BLaER1 treated with 17β-estradiol and CSF1 and Interleukin-3, amounts not matched to agents 10 nM and 100 nM (cell line): ENCODE measurements around the gene FGFR2.
A peak's percentile ranks its signal among the peaks of the same experiment; 100 is the strongest.

Experiments used
- H3K27ac ChIP-seq, 11 experiments: shearing (Covaris generic); formaldehyde crosslinking; 2 replicates each; pipeline ENCODE4 v1.8.1; 2022
- H3K27me3 ChIP-seq, 11 experiments: shearing (Covaris generic); formaldehyde crosslinking; 2 replicates each; pipeline ENCODE4 v1.8.1; 2022
- H3K36me3 ChIP-seq, 11 experiments: shearing (Covaris generic); formaldehyde crosslinking; 2 replicates each; pipeline ENCODE4 v1.8.1; 2022
- H3K4me1 ChIP-seq, 10 experiments: shearing (Covaris generic); formaldehyde crosslinking; 2 replicates each; pipeline ENCODE4 v1.8.1; 2022
- H3K4me2 ChIP-seq, 11 experiments: shearing (Covaris generic); formaldehyde crosslinking; 2 replicates each; pipeline ENCODE4 v1.8.1; 2022
- H3K4me3 ChIP-seq, 10 experiments: shearing (Covaris generic); formaldehyde crosslinking; 2 replicates each; pipeline ENCODE4 v1.8.1; 2022
- H3K9ac ChIP-seq, 11 experiments: shearing (Covaris generic); formaldehyde crosslinking; 2 replicates each; pipeline ENCODE4 v1.8.1; 2022
- H3K9me3 ChIP-seq, 11 experiments: shearing (Covaris generic); formaldehyde crosslinking; replicated peaks in 1 of 11; 2 replicates each; pipeline ENCODE4 v1.8.1; 2022
- H4K20me1 ChIP-seq, 11 experiments: shearing (Covaris generic); formaldehyde crosslinking; 2 replicates each; pipeline ENCODE4 v1.8.1; 2022
- Cebpa-rat ChIP-seq, 11 experiments: shearing (Covaris generic); IDR thresholded peaks; 2 replicates each; pipeline ENCODE4 v1.8.1; 2022

FGFR2 gene

DNA sequence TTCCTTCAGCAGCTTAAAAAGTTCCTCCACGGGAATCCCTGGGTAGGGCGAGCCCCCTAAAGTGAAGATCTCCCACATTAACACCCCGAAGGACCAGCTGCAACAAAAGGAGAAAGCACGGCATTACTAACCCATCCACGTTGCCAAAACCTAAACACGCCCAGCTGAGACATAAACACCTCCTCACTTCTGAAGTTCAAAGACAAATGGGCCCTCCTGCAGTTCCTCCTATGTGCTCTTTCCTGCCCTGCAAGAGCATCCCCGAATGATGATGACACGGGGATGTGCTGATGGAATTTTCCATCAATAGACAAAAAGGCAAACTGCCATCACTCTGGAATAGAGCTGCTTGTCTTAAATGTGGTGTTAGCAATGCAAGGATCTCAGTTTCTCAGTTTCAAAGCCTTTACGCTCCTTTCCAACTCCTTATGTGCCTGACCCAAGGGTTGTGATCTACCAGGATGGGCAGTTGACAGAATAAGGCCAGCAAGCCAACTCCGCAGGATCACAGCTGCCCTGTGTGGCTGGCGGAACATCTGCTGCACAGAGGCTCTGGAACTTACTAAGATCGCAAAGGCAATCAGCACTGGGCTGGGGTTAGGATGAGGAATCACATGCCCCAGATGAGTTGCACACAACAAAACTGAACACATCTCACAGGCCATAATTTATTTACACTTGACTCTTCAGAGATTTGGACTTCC is 112.7 kb downstream of the FGFR2 start:
- no peaks in the 10 kb centered on the region for H3K27me3 ChIP-seq
- peaks cover 0 to 8% (median 8%) of the 10 kb centered on the region in 10 experiments; a peak in 13 of 20 replicates for H3K4me1 ChIP-seq
- H3K9ac ChIP-seq: no peak overlapping the region
- no peak for TF ChIP-seq Cebpa-rat (IDR thresholded peaks at IDR 0.05)
- H3K4me2 ChIP-seq: no peak overlapping the region
- no peaks in the 10 kb centered on the region for H4K20me1 ChIP-seq
- no peaks in the 10 kb centered on the region for H3K36me3 ChIP-seq
- no peaks in the 10 kb centered on the region for H3K9me3 ChIP-seq
- H3K4me3 ChIP-seq: no peak overlapping the region
- no peak overlapping the region for H3K27ac ChIP-seq

- no peaks in the 10 kb centered on the region for H3K36me3 ChIP-seq
- peaks cover 0 to 10% (median 8%) of the 10 kb centered on the region in 10 experiments; a peak in 13 of 20 replicates for H3K4me1 ChIP-seq
- no peak overlapping the region for H3K4me2 ChIP-seq
- H3K4me3 ChIP-seq: no peak overlapping the region
- no peak overlapping the region for H3K27ac ChIP-seq
- H3K27me3 ChIP-seq: no peaks in the 10 kb centered on the region
- no peak for TF ChIP-seq Cebpa-rat (IDR thresholded peaks at IDR 0.05)
- H3K9ac ChIP-seq: no peak overlapping the region
- H3K9me3 ChIP-seq: no peaks in the 10 kb centered on the region
- H4K20me1 ChIP-seq: no peaks in the 10 kb centered on the region
Measured at GRCh38 chr10:121484816-121485215, 113.4 kb downstream of the FGFR2 start.

DNA sequence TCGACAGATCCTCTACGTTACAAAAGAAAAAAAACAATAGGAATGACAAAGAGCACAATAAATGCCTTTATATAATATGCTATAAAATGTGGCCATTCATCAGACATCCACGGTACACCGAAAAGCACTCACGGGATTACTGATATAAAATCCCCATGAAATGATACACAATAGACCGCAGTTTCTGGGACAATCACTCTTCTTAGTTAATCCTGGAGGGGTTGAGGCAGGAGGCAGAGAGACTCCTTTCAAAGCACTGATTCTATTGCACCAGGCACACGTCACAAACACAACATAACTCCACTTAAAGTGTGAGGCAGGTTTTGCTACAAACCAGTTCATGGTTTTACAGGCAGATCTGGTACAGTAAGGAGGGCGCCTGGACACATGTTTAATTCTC is 113.8 kb downstream of the FGFR2 start:
- Histone ChIP-seq H3K27ac (no peak overlapping the region), H3K9me3 (no peaks in the 10 kb centered on the region), H3K9ac (no peak overlapping the region), H3K27me3 (no peaks in the 10 kb centered on the region), H3K4me2 (no peak overlapping the region), H3K4me3 (no peak overlapping the region), H4K20me1 (no peaks in the 10 kb centered on the region), H3K36me3 (no peaks in the 10 kb centered on the region), H3K4me1 (peaks cover 0 to 10% (median 8%) of the 10 kb centered on the region in 10 experiments; a peak in 13 of 20 replicates)
- no peak for TF ChIP-seq Cebpa-rat (IDR thresholded peaks at IDR 0.05)

- Histone ChIP-seq H3K4me1 (peaks cover 0 to 14% (median 9%) of the 10 kb centered on the region in 10 experiments; a peak in 14 of 20 replicates), H3K27me3 (no peaks in the 10 kb centered on the region), H3K27ac (no peak overlapping the region), H3K36me3 (no peaks in the 10 kb centered on the region), H3K4me3 (no peak overlapping the region), H3K9me3 (no peaks in the 10 kb centered on the region), H3K4me2 (peak overlapping the region in 10 of 11 experiments; percentile 4 to 46 (median 32); a peak in 13 of 22 replicates), H3K9ac (no peak overlapping the region), H4K20me1 (no peaks in the 10 kb centered on the region)
- TF ChIP-seq Cebpa-rat (IDR thresholded peaks at IDR 0.05): no peak
Measured at GRCh38 chr10:121481180-121481579, 117.1 kb downstream of the FGFR2 start.

GRCh38 chr10:121478556-121478955 is 119.7 kb downstream of the FGFR2 start:
- H3K27me3 ChIP-seq: no peaks in the 10 kb centered on the region
- no peak overlapping the region for H3K27ac ChIP-seq
- no peaks in the 10 kb centered on the region for H3K9me3 ChIP-seq
- no peak for TF ChIP-seq Cebpa-rat (IDR thresholded peaks at IDR 0.05)
- H4K20me1 ChIP-seq: no peaks in the 10 kb centered on the region
- H3K4me1 ChIP-seq: peaks cover 0 to 16% (median 9%) of the 10 kb centered on the region in 10 experiments; a peak in 14 of 20 replicates
- no peak overlapping the region for H3K4me3 ChIP-seq
- no peak overlapping the region for H3K4me2 ChIP-seq
- no peak overlapping the region for H3K9ac ChIP-seq
- no peaks in the 10 kb centered on the region for H3K36me3 ChIP-seq

DNA sequence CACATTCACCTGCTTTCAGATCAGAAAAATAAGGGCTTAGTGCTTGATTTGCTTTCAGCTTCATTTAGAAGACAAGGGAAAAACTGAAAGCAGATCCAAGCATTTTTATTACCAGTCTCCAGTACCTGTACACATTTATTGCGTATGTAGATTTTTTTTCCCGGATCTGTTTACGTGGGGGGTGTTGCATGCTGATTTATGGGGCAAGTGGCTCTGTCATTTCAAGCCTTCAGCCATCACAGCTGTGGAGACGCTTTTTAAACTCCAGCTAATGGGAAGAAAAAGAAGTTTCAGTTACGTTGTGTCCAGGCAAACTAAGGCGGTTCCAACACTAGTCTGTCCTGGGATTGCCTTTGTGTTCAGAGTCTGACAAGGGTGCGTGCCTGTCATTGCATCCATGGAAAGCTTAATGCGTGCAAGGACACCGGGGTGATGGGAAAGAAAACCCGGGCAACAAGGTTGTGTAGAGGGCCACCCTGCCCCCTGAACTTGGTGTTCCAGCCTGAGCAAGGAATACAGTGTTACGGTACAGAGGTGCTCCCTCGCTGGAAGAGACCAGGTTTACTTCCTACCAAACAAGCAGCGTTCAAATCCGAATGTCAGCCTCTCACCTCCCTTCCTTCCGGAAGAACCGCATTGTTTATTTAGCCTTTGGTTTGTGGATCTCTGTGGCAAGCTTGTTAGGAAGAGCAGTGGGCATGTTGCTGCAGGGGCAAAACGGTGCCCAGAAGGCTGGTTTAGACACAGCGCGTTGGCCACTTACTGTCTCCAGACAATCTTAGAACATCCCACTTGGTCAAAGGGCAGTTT is 128.2 kb downstream of the FGFR2 start:
- no peak for TF ChIP-seq Cebpa-rat (IDR thresholded peaks at IDR 0.05)
- Histone ChIP-seq H3K4me3 (no peak overlapping the region), H3K9me3 (no peaks in the 10 kb centered on the region), H3K27ac (no peak overlapping the region), H3K9ac (no peak overlapping the region), H3K36me3 (no peaks in the 10 kb centered on the region), H3K4me1 (no peaks in the 10 kb centered on the region), H3K4me2 (no peak overlapping the region), H4K20me1 (no peaks in the 10 kb centered on the region), H3K27me3 (no peaks in the 10 kb centered on the region)

DNA sequence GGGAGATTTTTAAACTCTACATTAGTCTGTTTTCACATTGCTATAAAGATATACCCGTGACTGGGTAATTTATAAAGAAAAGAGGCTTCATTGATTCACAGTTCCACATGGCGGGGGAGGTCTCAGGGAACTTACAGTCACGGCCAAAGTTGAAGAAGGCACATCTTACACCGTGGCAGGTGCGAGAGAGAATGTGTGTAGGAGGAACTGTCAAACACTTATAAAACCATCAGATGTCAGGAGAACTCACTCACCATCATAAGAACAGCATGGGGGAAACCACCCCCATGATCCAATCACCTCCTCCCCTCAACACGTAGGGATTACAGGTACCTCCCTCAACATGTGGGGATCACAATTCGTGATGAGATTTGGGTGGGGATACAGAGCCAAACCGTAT is 129.5 kb downstream of the FGFR2 start:
- H3K27ac ChIP-seq: no peak overlapping the region
- no peaks in the 10 kb centered on the region for H3K4me1 ChIP-seq
- no peak overlapping the region for H3K9ac ChIP-seq
- no peak for TF ChIP-seq Cebpa-rat (IDR thresholded peaks at IDR 0.05)
- H3K9me3 ChIP-seq: no peaks in the 10 kb centered on the region
- no peak overlapping the region for H3K4me2 ChIP-seq
- H3K36me3 ChIP-seq: no peaks in the 10 kb centered on the region
- no peak overlapping the region for H3K4me3 ChIP-seq
- H3K27me3 ChIP-seq: no peaks in the 10 kb centered on the region
- no peaks in the 10 kb centered on the region for H4K20me1 ChIP-seq

DNA sequence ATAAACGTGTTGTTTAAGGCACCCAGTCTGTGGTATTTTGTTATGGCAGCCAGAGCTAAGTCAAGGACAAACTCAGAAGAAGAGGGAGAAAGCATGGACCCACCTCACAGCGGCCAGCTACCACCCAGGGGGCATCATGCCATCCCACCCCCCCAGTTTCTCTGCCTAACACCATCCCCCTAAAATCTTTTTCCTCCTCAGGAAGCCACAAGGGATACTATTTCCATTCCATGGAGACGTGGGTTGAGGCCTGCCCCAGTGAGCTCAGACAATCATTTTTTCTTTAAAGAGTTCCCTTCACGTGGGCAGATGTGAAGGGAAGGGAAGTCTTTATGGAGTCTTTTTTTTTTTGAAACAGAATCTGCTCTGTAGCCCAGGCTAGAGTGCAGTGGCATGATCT is 131.8 kb downstream of the FGFR2 start:
- H3K4me2 ChIP-seq: no peak overlapping the region
- no peak for TF ChIP-seq Cebpa-rat (IDR thresholded peaks at IDR 0.05)
- H3K4me1 ChIP-seq: no peaks in the 10 kb centered on the region
- H3K27me3 ChIP-seq: no peaks in the 10 kb centered on the region
- no peaks in the 10 kb centered on the region for H3K9me3 ChIP-seq
- no peak overlapping the region for H3K27ac ChIP-seq
- H3K9ac ChIP-seq: no peak overlapping the region
- H3K4me3 ChIP-seq: no peak overlapping the region
- no peaks in the 10 kb centered on the region for H4K20me1 ChIP-seq
- H3K36me3 ChIP-seq: no peaks in the 10 kb centered on the region

DNA sequence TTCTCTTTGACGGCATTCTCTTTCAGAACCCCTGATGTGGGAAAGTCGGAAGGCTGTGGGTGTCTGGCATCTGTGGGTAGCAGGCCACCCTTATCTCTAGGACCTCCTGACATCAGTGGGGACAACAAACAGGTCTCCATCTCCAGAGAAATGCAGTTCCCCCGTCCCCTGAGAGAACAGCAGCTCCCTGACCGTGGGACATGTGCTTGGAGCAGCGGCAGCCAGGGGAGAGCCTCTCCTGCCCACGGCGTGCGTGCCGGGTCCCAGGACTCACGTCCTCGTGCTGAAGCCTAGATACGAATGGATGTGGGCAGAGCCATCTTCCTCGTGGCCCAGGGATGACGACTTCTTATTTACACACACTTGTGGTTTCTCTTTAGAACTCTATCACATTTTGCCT is 133.0 kb downstream of the FGFR2 start:
- Histone ChIP-seq H3K36me3 (no peaks in the 10 kb centered on the region), H3K9me3 (no peaks in the 10 kb centered on the region), H3K4me3 (no peak overlapping the region), H3K4me2 (no peak overlapping the region), H4K20me1 (no peaks in the 10 kb centered on the region), H3K9ac (no peak overlapping the region), H3K27ac (no peak overlapping the region), H3K27me3 (no peaks in the 10 kb centered on the region), H3K4me1 (no peaks in the 10 kb centered on the region)
- TF ChIP-seq Cebpa-rat (IDR thresholded peaks at IDR 0.05): no peak

DNA sequence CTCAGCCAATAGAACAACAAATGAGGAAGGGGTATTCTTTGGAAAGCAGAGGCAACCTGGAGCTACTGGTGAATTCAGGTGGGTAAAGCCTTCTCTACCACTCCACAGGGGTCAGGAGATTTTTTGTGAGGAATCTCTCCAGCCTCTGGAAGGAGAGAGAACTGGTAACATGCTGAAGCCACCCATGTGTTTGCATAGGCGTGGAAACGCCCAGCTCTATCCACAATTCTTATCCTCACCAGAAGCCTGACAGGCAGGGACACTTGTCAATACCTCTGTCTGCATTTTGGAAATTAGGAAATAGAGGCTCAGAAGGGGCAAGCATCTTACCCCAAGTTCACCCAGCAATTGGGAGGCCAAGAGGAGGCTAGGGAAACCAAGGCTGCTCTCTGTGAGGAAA is 133.7 kb downstream of the FGFR2 start:
- H3K9ac ChIP-seq: no peak overlapping the region
- H3K4me2 ChIP-seq: no peak overlapping the region
- H3K27ac ChIP-seq: no peak overlapping the region
- no peaks in the 10 kb centered on the region for H4K20me1 ChIP-seq
- no peaks in the 10 kb centered on the region for H3K9me3 ChIP-seq
- no peaks in the 10 kb centered on the region for H3K4me1 ChIP-seq
- no peaks in the 10 kb centered on the region for H3K27me3 ChIP-seq
- H3K4me3 ChIP-seq: no peak overlapping the region
- no peaks in the 10 kb centered on the region for H3K36me3 ChIP-seq
- no peak for TF ChIP-seq Cebpa-rat (IDR thresholded peaks at IDR 0.05)
